ENCODE measurements around the gene HELZ.

GRCh38 chr17:67180275-67180674, 64.7 kb downstream of the HELZ start:
- TF ChIP-seq, protein P1, sequence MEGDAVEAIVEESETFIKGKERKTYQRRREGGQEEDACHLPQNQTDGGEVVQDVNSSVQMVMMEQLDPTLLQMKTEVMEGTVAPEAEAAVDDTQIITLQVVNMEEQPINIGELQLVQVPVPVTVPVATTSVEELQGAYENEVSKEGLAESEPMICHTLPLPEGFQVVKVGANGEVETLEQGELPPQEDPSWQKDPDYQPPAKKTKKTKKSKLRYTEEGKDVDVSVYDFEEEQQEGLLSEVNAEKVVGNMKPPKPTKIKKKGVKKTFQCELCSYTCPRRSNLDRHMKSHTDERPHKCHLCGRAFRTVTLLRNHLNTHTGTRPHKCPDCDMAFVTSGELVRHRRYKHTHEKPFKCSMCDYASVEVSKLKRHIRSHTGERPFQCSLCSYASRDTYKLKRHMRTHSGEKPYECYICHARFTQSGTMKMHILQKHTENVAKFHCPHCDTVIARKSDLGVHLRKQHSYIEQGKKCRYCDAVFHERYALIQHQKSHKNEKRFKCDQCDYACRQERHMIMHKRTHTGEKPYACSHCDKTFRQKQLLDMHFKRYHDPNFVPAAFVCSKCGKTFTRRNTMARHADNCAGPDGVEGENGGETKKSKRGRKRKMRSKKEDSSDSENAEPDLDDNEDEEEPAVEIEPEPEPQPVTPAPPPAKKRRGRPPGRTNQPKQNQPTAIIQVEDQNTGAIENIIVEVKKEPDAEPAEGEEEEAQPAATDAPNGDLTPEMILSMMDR (IDR thresholded peaks at IDR 0.05; ENCODE audit: extremely low read depth in 1 of 2, insufficient read depth in 1 of 2, low read depth in 1 of 2, low read length in 2 of 2) = no peak
- no peak for TF ChIP-seq GATA2 (IDR thresholded peaks at IDR 0.05; ENCODE audit: insufficient read depth, insufficient read length, low read depth, low read length)
- TF ChIP-seq POLR2AphosphoS5 (IDR thresholded peaks at IDR 0.05; ENCODE audit: insufficient read depth, low read depth, low read length) = no peak
- no peak for TF ChIP-seq FOS (IDR thresholded peaks at IDR 0.05; ENCODE audit: borderline replicate concordance, insufficient read depth, low read length)
